ENCODE measurements around the gene DAB1.

GRCh38 chr1:57276918-57277317, 146.9 kb downstream of the DAB1 start:
- TF ChIP-seq EZH2 (IDR thresholded peaks at IDR 0.05) (no peak), CTCF (IDR thresholded peaks at IDR 0.05) (no peak)

Measured in neural progenitor cell (in vitro differentiated cells).